SU-DHL-6 (cell line): ENCODE measurements around the gene SCRT2.

ENCODE experiments used
- H2AFZ ChIP-seq: fragments of 200-600 bp; sonication (generic); 2 replicates; pipeline ENCODE4 v1.6.1; 2014; ENCODE audit warnings: low read depth, mild to moderate bottlenecking, moderate library complexity, mixed read lengths, antibody characterized with exemption, low read length; ENCODE audit not compliant: severe bottlenecking
- H3F3A ChIP-seq: fragments of 200-600 bp; shearing (Covaris generic); 2 replicates; pipeline ENCODE4 v1.6.0; 2016; ENCODE audit warnings: antibody characterized with exemption, mild to moderate bottlenecking; ENCODE audit not compliant: insufficient read depth
- H3K27ac ChIP-seq: fragments of 200-600 bp; sonication (generic); 2 replicates; pipeline ENCODE4 v1.5.1; 2016; ENCODE audit warnings: low read depth, mild to moderate bottlenecking, low read length, moderate library complexity, mixed read lengths
- H3K27me3 ChIP-seq: fragments of 200-600 bp; sonication (generic), shearing (Covaris generic); 2 replicates; pipeline ENCODE4 v1.6.0; 2014; ENCODE audit warnings: mild to moderate bottlenecking, low read length
- H3K36me3 ChIP-seq: fragments of 200-600 bp; sonication (generic); 2 replicates; pipeline ENCODE4 v1.6.1; 2014; ENCODE audit warnings: mild to moderate bottlenecking, low read length, mixed read lengths
- H3K4me2 ChIP-seq: fragments of 300-600, 200-600 bp; shearing (Covaris generic), sonication (generic); 2 replicates; pipeline ENCODE4 v1.6.0; 2014; ENCODE audit warnings: low read length, low read depth, mild to moderate bottlenecking; ENCODE audit not compliant: poor library complexity, severe bottlenecking
- H3K4me3 ChIP-seq: fragments of 200-600 bp; sonication (generic); 2 replicates; pipeline ENCODE4 v1.5.1; 2014; ENCODE audit warnings: antibody characterized with exemption, low read length, mild to moderate bottlenecking, mixed read lengths; ENCODE audit not compliant: insufficient read depth, poor library complexity, severe bottlenecking
- H3K79me2 ChIP-seq: fragments of 200-600 bp; sonication (generic); 2 replicates; pipeline ENCODE4 v1.6.1; 2014; ENCODE audit warnings: mild to moderate bottlenecking, low read length, moderate library complexity; ENCODE audit not compliant: insufficient read depth
- H3K9ac ChIP-seq: fragments of 200-600 bp; sonication (generic); 2 replicates; pipeline ENCODE4 v1.7.0; 2014; ENCODE audit warnings: mild to moderate bottlenecking, low read length
- H3K9me2 ChIP-seq: fragments of 200-600 bp; sonication (generic); replicated peaks from 2 replicates; pipeline ENCODE4 v1.6.1; 2014; ENCODE audit warnings: low read length; ENCODE audit not compliant: insufficient read depth
- H3K9me3 ChIP-seq: fragments of 200-600 bp; sonication (generic); 2 replicates; pipeline ENCODE4 v1.6.1; 2014; ENCODE audit warnings: low read length, mixed read lengths; ENCODE audit not compliant: insufficient read depth
- H4K20me1 ChIP-seq: fragments of 200-600 bp; sonication (generic); 2 replicates; pipeline ENCODE4 v1.6.1; 2014; ENCODE audit warnings: low read depth, mild to moderate bottlenecking, antibody characterized with exemption, low read length, moderate library complexity, mixed read lengths
- CTCF ChIP-seq: fragments of 200-600 bp; sonication (generic); IDR thresholded peaks from one replicate; pipeline ENCODE4 v1.5.1; 2017; ENCODE audit warnings: antibody characterized with exemption, mild to moderate bottlenecking, low read length, moderate library complexity; ENCODE audit not compliant: insufficient read depth, poor library complexity, severe bottlenecking
- EZH2phosphoT487 ChIP-seq: fragments of 200-600 bp; sonication (generic), shearing (Covaris generic); conservative IDR thresholded peaks from 2 replicates; pipeline ENCODE4 v1.6.1; 2018; ENCODE audit warnings: mild to moderate bottlenecking, antibody characterized with exemption, low read length, moderate library complexity, mixed read lengths

The SCRT2 gene

GRCh38 chr20:680638-681187 is 5.1 kb upstream of the SCRT2 start:
- Histone ChIP-seq H4K20me1 (no peaks in the 10 kb centered on the region), H3K9ac (no peak overlapping the region), H3F3A (no peaks in the 10 kb centered on the region), H2AFZ (no peak overlapping the region), H3K4me3 (no peak overlapping the region), H3K79me2 (no peaks in the 10 kb centered on the region), H3K27me3 (no peaks in the 10 kb centered on the region), H3K9me3 (no peaks in the 10 kb centered on the region), H3K36me3 (no peaks in the 10 kb centered on the region), H3K27ac (no peak overlapping the region), H3K9me2 (no peaks in the 10 kb centered on the region), H3K4me2 (no peak overlapping the region)
- TF ChIP-seq CTCF (no peak), EZH2phosphoT487 (no peak)

- Histone ChIP-seq H3K9me2 (no peaks in the 10 kb centered on the region), H3K9ac (no peak overlapping the region), H4K20me1 (no peaks in the 10 kb centered on the region), H3K4me2 (no peak overlapping the region), H3K36me3 (no peaks in the 10 kb centered on the region), H3K27ac (no peak overlapping the region), H2AFZ (no peak overlapping the region), H3F3A (no peaks in the 10 kb centered on the region), H3K79me2 (no peaks in the 10 kb centered on the region), H3K4me3 (no peak overlapping the region), H3K27me3 (no peaks in the 10 kb centered on the region), H3K9me3 (no peaks in the 10 kb centered on the region)
- TF ChIP-seq EZH2phosphoT487 (no peak), CTCF (no peak)
Observed at GRCh38 chr20:677957-678356, 2.4 kb upstream of the SCRT2 start.

GRCh38 chr20:676967-677366 is 1.4 kb upstream of the SCRT2 start:
- no peak for TF ChIP-seq CTCF
- no peak for TF ChIP-seq EZH2phosphoT487
- no peak overlapping the region for H3K4me2 ChIP-seq
- H3K9me3 ChIP-seq: no peaks in the 10 kb centered on the region
- no peak overlapping the region for H3K9ac ChIP-seq
- H3K36me3 ChIP-seq: no peaks in the 10 kb centered on the region
- no peaks in the 10 kb centered on the region for H4K20me1 ChIP-seq
- H3K79me2 ChIP-seq: no peaks in the 10 kb centered on the region
- H3K4me3 ChIP-seq: no peak overlapping the region
- H2AFZ ChIP-seq: no peak overlapping the region
- H3K9me2 ChIP-seq: no peaks in the 10 kb centered on the region
- no peaks in the 10 kb centered on the region for H3F3A ChIP-seq
- H3K27me3 ChIP-seq: no peaks in the 10 kb centered on the region
- no peak overlapping the region for H3K27ac ChIP-seq
